GM12872 (cell line): Measurements from ENCODE around the gene NLRC3.
A peak's percentile ranks its signal among the peaks of the same experiment; 100 is the strongest.

Experiments
- TF ChIP-seq, protein P1 (sequence below): IDR thresholded peaks from 3 replicates; pipeline ENCODE4 v1.5.1; 2011; ENCODE audit warnings: low read depth, mild to moderate bottlenecking, low read length, moderate library complexity; ENCODE audit not compliant: insufficient read depth

NLRC3 gene

DNA sequence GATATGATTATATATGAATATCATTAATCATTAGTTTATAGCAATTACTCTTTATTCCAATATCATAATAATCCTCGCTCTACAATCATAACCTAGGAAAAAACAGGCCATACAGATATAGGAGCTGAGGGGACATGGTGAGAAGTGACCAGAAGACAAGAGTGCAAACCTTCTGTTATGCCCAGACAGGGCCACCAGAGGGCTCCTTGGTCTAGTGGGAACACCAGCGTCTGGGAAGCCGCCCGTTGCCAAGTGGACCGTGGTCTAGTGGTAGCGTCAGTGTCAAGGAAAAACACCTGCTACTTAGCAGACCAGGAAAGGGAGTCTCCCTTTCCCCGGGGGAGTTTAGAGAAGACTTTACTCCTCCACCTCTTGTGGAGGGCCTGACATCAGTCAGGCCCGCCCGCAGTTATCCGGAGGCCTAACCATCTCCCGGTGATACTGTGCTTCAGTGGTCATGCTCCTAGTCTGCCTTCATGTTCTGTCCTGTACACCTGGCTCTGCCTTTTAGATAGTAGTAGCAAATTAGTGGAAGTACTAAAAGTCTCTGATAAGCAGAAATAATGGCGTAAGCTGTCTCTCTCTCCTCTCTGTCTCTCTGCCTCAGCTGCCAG, 49.9 kb downstream of the NLRC3 start:
- TF ChIP-seq, protein P1, sequence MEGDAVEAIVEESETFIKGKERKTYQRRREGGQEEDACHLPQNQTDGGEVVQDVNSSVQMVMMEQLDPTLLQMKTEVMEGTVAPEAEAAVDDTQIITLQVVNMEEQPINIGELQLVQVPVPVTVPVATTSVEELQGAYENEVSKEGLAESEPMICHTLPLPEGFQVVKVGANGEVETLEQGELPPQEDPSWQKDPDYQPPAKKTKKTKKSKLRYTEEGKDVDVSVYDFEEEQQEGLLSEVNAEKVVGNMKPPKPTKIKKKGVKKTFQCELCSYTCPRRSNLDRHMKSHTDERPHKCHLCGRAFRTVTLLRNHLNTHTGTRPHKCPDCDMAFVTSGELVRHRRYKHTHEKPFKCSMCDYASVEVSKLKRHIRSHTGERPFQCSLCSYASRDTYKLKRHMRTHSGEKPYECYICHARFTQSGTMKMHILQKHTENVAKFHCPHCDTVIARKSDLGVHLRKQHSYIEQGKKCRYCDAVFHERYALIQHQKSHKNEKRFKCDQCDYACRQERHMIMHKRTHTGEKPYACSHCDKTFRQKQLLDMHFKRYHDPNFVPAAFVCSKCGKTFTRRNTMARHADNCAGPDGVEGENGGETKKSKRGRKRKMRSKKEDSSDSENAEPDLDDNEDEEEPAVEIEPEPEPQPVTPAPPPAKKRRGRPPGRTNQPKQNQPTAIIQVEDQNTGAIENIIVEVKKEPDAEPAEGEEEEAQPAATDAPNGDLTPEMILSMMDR = peak; percentile 76

DNA sequence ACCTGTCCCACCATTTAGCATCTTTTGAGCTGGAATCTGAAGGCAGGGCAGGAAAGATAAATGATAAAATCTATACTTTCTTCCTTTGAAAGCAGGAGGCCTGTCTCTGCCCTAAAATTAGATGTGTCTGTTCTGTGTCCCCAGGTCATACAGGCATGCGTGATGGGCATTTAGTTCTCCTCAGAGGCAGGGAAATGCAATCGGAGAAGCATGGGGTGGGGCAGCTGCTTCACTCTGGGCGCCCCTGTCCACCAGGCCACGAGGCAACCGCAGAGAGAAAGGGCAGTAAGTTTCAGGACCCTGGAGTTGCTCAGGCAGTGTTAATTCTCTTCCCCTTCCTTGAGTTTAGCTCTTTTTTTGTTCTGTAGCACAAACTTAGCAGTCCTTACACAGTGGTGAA, 51.3 kb downstream of the NLRC3 start:
- TF ChIP-seq, protein P1 = no peak

DNA sequence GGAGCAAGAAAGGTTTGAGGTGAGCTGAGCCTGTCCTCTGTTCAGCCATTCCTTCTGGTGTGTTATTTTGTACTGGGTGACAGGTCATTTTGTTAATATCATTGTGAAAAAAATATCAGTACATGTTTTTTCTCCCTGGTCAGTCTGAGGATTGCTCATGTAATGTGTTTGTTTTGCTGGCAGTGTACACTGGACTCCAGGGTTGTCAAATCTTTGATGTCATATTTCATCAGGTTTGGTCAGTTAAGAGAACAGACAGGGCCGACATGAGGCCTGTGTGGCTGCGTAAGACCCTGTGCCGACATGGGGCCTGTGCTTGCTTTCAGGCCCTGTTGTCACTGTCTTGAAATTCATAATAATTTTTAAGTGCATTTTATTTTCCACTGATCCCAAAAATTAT, 53.9 kb downstream of the NLRC3 start:
- TF ChIP-seq, protein P1 = no peak

DNA sequence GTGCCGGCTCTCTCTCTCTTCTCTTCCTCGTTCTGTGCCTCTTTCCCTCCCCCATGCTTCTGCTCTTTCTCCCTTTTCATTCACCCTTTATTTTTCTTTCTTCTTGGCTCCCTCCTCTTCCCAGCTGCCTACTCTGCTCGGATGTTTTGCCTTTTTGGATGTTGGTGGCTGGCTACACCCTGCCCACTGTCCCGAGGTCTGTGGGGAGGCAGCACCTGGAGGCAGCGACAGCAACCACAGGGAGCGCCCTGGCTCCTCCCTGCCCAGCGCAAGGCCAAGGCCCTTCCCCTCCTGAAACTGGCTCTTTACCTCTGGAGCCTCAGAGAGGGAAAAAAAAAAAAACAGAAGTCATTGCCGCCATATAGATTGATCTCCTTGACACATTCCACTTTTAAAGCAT, 56.4 kb downstream of the NLRC3 start:
- TF ChIP-seq, protein P1 = no peak

DNA sequence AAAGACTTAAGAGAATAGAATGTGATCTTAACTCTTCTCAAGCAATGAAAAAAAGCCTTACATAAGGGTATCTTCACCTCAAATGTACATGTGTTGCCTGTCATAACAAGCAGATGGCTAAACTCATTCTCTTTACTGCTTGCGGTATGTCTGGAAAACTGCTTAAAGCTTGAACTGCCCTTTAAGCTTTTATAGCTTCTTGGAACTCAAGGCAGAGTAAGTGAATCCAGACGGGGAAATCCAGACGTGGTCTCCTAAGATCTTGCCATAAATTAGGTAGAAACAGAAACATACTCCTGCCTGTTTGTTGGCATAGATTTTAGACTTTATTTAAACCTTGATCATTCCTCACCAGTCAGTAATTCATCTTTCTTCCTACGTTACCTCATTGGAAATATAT, 56.8 kb downstream of the NLRC3 start:
- TF ChIP-seq, protein P1 = no peak

DNA sequence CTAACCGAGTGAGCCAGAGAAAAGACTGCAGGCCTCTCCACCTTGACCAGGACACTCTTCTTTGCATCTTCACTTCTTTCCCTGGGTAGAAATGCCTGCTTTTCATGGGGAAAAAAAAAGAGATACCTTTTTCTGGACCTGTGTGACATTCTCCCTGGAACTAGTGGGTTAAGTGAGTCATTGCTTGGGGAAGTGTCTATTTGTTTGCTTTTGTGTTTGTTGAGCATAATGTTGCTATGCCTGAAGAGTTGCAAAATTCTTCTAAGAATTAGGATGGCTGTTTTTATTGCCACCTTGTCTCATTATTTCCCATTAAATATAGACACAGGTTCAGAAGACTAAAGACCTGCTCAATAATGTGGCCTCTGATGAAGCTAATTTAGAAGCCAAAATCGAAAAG, 57.6 kb downstream of the NLRC3 start:
- TF ChIP-seq, protein P1 = no peak

DNA sequence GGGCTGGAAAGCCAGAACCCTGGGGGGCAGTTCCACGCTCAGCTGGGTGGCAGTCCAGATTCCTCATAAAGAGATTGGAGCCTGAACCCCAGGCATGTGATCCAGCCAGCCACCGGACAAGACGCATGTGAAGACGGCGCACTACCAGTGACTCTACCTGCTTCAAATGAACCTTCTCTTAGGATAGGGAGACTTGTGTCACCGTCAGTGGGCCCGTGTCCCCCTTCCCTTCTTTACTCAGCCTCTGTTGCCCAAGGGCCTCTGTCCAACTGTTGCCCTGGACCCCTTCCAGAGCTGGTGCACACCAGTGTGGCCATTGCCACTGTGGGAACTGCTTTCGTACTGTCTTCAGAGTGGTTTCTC, 58.2 kb downstream of the NLRC3 start:
- TF ChIP-seq, protein P1 = no peak
